AML-193 (cell line): ENCODE measurements around the gene KRTAP10-4.
"Not testable (repeated sequence)": the region's sequence is repeated elsewhere in the genome, so short reads cannot be mapped to it uniquely, and the experiment has no call there.

Experiments used
- DNase-seq, 2 experiments: peaks; one replicate each; lab custom pipeline; 2025; lab: John Stamatoyannopoulos, UW

The KRTAP10-4 gene

GRCh38 chr21:44579056-44579832, 5.7 kb downstream of the KRTAP10-4 start:
- no peak for DNase-seq

GRCh38 chr21:44579833-44580144, 6.3 kb downstream of the KRTAP10-4 start:
- no peak for DNase-seq

GRCh38 chr21:44580231-44580821, 6.8 kb downstream of the KRTAP10-4 start, which contains the start of gene KRTAP10-5:
TSS of gene KRTAP10-5 (minus strand) at chr21:44580604. CDS start at chr21:44580578, 26 bp downstream.
- DNase-seq = not testable (repeated sequence)

- DNase-seq = no peak
These were observed 7.6 kb downstream of the KRTAP10-4 start for GRCh38 chr21:44581158-44581557.

- no peak for DNase-seq
These were observed 8.5 kb downstream of the KRTAP10-4 start for GRCh38 chr21:44582055-44582454.

GRCh38 chr21:44583089-44583799, 9.7 kb downstream of the KRTAP10-4 start:
- DNase-seq = no peak

- DNase-seq = no peak
These were observed 10.2 kb downstream of the KRTAP10-4 start for GRCh38 chr21:44583800-44584147.

- no peak for DNase-seq
These were observed 12.4 kb downstream of the KRTAP10-4 start for GRCh38 chr21:44585892-44586291.

- DNase-seq = no peak
These were observed 15.6 kb downstream of the KRTAP10-4 start for GRCh38 chr21:44589094-44589493.

GRCh38 chr21:44589586-44590305, 16.2 kb downstream of the KRTAP10-4 start:
- DNase-seq = no peak

GRCh38 chr21:44590311-44590721, 16.8 kb downstream of the KRTAP10-4 start:
- no peak for DNase-seq

GRCh38 chr21:44590897-44591800, 17.6 kb downstream of the KRTAP10-4 start:
- DNase-seq = not testable (repeated sequence)

- DNase-seq = not testable (repeated sequence)
These were observed 18.2 kb downstream of the KRTAP10-4 start for GRCh38 chr21:44591801-44592130.

GRCh38 chr21:44592446-44593311, 19.1 kb downstream of the KRTAP10-4 start, which contains the start of gene KRTAP10-6:
TSS of gene KRTAP10-6 (minus strand) at chr21:44592505. CDS start at chr21:44592484, 21 bp downstream.
- DNase-seq = no peak

GRCh38 chr21:44593598-44594405, 20.3 kb downstream of the KRTAP10-4 start:
- DNase-seq = no peak

GRCh38 chr21:44594406-44594916, 20.9 kb downstream of the KRTAP10-4 start:
- no peak for DNase-seq

GRCh38 chr21:44595524-44595923, 22.0 kb downstream of the KRTAP10-4 start:
- no peak for DNase-seq

- no peak for DNase-seq
These were observed 22.7 kb downstream of the KRTAP10-4 start for GRCh38 chr21:44596068-44596725.

GRCh38 chr21:44598061-44598460, 24.5 kb downstream of the KRTAP10-4 start:
- DNase-seq = no peak
